CD4-positive, alpha-beta T cell treated with Interleukin-6 for 4 hours (primary cell): ENCODE results near the gene MAST2.
"Not testable (repeated sequence)": the region's sequence is repeated elsewhere in the genome, so short reads cannot be mapped to it uniquely, and the experiment has no call there.

Experiments
- DNase-seq: peaks from one replicate; pipeline ENCODE4 v3.0.0-alpha.2; 2020; ENCODE audit warnings: mixed read lengths

Gene MAST2

DNA sequence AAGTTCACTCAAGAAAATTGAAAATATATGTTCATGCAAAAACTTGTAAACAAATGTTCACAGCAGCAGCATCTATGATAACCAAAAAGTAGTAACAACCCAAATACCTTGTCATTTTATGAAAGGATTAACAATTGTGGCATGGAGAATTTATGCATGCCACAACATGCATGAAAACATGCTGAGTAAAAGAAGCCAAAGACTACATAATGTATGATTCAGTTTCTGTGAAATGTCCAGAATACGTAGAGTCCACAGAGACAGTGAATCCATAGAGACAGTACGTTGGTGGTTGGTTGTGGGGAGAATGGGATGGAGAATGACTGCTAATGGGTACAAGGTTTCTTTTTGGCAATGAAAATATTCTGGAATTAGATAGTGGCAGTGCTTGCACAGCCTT lies 148.7 kb downstream of the MAST2 start:
- no peak for DNase-seq

DNA sequence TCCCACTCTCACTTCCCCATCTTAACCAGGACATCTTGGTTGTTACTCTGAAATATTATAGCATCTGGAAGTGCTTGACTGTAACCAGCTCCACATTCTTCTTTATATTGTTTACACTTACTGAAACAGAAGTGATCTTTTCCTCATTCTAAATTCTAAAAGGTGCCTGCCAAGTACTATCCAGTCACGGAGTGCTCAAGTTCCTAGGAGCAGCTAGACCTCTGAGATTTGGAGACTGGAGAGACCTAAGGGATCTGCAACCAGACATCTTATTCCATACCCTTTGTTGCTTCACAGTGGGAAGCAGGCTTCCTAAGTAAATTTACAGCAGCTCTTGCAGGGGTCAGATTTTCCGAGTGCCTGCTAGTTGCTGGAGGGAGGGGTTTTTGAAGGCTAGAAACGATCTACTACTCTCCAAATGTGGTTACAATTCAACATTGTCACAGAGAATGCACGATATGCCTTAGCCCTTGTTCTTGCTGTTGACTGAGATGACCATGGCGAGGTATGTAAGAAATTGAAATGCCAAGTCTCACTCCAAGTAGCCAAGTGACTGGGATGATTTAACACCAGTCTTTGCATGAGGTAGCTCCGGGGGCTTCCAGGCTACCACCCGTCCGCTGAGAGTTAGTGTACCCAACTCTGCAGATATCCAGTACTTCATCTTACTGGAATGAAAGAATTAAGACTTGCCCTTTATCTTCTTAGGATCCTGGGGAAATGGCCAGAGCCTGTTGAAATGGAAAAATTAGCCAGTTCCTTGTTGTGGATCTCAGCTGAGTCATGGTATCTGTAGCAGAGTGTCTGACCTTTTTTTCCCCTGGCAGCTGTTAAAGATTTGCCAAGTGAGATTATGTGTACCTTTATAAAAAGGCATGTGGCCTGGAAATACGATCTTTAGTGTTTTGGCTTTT lies 150.8 kb downstream of the MAST2 start:
- DNase-seq: no peak

DNA sequence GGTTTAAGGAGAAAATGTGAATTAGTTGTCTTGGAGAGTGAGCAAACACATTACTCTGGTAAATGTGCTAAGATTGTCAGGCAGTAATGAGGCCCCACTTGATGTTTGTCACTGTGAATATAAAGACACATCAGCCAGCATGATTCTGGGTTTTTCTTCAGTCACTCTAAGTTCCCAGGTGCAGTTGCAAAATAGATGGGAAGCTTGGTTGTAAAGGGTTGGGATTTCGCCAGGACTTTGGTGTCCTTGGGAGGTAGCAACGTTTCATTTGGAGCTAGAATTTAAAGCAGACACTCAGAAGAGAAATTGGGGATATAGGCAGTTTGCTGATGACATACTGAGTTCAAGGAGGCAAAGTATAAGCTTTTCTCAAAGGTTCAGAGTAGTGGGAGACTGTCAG lies 154.3 kb downstream of the MAST2 start:
- no peak for DNase-seq

DNA sequence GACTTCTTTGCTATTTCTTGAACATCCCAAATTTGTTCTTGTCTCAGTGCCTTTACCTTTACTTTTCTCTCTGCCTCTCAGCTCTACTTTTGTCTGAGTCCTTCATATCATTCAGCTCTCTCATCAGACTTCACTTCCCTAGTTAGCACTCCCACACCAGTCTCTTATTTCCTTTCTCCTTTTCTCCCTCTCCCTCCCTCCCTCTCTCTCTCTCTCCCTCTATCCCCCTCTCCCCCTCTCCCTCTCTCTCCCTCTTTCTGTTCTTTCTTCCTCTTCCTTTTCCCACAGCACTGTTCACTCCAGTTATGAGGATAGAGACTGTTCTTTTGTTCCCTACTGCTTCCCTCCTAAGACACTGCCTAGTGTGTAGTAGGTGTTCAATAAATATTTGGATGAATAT lies 154.9 kb downstream of the MAST2 start:
- DNase-seq: no peak

DNA sequence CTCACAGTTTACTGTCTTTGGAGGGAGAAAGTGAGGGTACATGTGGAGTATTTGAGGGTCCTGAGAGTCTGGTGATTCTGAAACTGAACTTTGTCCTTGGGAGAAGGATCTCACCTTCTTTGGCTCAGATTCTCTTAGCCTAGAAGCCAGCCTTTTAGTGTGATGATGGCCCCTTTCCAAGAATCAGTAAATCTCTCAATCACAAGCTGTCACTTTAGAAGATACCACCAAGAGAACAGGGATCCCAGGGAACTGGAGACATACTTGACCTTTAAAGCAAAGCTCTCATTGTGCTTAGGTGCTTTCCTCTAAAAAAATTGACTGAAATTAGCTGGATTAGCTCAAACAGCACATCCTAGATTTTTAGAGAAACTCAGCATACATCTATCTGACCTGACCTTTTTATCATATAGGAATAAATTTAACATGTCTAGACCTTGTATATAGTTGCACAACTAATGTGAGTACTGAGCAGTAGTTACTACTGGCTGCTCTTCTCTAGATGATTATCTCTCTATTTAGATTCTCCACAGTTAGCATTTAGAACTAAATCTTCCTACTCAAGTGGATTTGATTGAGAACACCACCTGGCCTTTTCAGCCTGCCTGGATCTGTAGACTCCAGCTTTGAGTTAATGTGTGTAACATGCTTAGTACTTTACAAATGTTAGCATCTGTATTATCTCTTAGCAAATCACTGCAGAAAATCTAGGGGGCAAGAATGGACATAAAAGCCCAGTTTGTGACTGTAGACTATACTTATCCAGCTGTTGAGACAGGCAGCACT lies 157.7 kb downstream of the MAST2 start:
- no peak for DNase-seq

DNA sequence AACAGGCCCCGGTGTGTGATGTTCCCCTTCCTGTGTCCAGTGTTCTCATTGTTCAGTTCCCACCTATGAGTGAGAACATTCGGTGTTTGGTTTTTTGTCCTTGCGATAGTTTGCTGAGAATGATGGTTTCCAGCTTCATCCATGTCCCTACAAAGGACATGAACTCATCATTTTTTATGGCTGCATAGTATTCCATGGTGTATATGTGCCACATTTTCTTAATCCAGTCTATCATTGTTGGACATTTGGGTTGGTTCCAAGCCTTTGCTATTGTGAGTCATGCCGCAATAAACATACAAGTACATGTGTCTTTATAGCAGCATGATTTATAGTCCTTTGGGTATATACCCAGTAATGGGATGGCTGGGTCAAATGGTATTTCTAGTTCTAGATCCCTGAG lies 158.5 kb downstream of the MAST2 start:
- not testable (repeated sequence) for DNase-seq

DNA sequence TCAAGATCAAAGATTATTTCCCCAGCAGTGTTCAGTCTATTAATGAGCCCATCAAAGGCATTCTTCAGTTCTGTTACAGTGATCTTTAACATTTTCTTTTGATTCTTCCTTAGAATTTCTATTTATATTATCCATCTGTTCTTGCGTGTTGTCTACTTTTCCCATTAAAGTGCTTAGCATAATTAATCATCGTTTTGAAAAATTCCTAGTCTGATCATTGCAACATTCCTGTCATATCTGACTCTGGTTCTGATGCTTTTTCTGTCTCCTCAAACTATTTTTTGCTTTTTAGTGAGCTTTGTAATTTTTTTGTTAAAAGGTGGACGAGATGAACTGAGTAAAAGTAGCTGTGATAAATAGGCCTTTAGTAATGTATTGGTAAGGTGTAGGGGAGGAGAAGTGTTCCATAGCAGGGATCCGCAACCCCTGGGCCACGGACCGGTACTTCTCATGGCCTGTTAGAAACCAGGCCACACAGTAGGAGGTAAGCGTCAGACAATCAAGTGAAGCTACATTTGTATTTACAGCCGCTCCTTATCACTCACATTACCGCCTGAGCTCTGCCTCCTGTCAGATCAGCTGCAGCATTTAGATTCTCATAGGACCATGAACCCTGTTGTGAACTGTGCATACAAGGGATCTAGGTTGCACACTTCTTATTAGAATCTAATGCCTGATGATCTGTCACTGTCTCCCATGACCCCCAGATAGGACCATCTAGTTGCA lies 165.7 kb downstream of the MAST2 start:
- no peak for DNase-seq

DNA sequence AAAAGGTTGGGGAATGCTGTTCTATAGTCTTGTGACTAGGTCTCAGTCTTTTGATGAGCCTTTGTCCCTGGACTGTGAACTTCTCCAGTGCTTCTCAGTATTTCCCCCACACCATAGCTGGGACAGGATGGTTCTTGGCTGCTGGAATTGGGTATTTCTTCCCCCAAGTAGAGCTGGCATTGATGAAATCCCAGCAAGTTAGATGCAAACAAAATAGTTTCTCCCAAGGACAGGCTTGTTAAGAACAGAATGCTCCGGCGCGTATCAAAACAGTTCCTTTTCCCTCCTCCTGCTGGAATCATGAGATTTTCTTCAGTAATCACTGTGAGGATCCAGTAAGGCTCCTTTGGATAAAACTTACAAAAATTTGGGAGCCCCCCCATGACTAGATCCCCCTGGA lies 166.5 kb downstream of the MAST2 start:
- DNase-seq: no peak

DNA sequence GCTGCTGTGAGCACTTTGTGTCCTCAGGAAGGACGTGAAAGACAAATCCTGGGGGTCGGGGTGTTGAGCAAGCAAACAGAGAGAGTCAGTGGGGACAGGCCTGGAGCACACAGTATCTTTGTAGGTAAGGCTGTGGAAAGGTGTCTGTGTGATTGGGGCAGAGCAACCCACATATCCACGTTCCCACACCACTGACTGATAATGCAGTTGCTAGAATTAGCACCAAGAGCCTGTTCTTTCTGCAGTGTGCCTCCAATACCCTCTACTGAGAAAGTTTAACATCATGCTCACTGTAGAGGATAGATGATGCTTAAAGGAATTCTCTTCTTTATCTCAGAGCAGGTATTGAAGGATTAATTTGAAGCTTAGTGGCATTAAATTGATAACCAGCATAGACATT lies 167.9 kb downstream of the MAST2 start:
- no peak for DNase-seq

DNA sequence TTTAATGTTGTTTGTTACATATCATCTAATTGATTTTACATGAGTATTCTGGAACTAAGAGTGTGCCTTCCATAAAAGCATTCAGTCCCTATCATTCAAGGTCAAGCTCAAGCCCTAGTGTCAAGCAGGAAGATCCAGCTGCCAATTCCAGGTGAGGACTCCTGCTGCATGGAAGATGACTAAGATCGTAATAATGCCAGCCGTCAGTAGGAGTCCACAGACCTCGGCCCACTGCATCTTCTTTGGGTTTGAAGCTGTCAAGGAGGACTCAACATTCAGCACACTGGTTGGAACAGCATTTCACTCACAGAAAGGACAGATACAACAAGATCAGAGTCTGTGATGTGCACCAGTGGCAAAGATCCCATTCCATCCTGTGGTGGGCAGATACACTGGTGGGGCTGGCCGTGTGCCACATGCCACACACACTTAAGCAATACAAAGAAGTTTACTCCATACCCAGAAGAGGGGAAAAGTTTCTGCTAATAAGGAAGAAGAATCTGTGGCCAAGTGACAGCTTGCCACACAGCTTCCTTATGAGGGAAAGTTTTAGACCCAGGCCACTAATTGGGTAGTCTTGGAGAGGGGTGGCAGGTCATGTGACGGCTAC lies 168.6 kb downstream of the MAST2 start:
- no peak for DNase-seq

DNA sequence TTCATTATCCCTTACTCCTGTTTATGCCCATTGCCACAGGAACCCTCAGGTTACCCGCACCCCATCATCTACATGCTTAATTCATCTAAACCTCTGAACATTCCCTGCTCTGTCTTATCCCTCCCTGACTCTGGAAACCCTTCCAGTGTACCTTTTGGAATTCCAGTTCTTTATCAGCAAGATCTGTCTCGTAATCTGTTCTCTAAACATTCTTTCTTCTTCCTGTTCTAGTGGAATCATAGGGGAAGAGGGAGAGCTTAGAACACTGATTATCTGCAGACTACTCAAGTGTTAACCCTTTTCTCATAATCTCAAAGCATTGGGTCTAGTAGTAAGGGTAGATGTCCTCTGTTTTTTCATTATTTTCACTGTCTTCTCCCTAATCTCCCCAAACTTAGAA lies 169.2 kb downstream of the MAST2 start:
- no peak for DNase-seq

DNA sequence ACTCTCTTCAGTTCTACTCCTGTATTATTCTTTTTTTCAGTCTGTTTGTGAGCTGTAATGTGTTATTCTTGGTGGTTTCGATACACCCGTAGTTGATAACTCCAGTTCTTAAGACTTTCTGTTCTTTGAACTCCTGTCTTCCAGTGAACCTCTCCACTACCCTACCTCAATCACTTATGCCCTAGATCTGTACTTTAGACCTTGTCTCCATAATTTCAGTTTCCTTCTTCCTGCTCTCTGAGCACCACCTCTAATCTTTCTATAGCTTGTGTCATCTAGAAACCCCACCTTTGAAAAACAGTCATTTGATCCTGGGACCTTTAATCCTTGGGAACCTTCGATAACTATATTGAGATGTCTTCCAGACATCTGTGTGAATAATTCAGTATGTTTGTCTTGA lies 169.7 kb downstream of the MAST2 start:
- DNase-seq: no peak

DNA sequence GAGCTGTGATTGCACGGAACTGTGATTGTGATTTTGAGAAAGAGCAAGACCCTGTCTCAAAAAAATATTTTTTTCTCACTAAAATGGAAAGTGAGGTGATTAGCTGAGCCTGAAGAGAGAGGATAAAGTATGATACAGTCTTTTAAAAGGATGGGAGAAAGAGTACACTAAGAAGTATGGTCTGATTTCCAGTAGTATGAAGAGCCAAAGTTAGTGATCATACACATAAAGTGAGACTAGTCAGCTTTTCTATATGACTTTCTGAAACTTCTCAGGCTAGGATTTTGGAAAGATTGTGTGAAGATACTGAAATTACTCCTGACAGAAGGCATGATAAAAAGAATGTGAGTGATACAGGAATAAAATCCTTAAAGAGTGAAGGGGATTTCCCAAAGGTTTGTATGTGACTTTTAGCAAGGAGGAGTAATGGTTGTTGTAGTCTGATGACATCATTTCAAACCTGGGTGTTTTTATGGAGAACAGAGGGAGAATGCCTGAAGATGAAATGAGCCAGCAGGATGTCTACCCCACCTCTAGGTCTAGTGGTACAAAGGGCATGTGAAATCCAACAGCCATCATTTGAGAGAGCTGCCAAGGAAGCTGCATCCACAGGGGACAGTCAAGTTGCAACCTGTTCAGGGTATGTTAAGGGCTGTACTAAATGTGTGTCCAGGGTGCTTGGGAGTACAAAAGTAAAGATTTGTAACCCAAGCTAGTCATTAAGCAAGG lies 171.3 kb downstream of the MAST2 start:
- DNase-seq: no peak

DNA sequence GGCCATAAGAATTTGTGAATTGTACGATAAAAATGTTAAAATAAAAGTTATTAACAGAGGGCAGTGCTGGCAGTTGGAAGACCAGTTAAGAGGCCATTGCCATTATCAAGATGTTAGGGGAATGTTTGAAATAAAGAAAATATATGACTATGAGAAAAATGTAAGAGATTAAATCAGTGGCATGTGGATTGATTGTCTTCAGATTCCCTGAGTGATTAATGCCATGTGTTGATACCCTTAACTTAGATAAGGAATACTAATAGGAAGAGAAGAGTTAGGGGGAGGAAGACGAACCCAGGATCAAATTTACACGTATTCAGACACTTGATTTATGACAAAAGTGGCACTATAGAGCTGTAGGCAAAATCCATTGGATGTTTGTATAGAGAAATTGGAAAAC lies 173.2 kb downstream of the MAST2 start:
- no peak for DNase-seq

DNA sequence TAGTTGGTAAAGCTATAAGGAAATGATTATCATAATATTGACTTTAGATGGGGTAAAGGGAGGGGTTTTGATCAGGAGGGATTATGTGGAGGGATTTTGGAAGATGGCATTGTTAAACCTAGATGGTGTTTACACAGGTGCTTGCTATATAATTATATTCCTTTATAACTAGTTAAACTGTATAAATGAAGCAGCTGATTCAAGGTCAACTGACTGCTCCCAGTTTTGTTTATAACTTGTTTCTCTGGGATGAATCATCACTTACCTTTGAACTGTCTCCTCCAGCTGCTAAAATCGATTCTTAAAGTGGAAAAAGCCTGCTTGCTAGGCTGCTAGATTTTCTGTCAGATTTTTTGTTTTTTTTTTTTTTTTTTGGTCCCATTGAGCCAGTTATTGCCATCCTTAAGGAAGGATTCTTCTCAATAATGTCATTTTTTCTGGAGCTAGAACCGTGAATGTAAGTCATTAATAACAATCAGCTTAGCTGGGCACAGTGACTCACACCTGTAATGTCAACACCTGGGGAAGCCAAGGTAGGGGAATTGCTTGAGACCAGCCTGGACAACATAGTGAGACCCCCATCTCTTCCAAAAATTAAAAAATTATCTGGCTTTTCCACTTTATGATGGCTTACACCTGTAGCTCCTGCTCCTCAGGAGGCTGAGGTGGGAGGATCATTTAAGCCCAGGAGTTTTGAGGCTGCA lies 175.8 kb downstream of the MAST2 start:
- no peak for DNase-seq

DNA sequence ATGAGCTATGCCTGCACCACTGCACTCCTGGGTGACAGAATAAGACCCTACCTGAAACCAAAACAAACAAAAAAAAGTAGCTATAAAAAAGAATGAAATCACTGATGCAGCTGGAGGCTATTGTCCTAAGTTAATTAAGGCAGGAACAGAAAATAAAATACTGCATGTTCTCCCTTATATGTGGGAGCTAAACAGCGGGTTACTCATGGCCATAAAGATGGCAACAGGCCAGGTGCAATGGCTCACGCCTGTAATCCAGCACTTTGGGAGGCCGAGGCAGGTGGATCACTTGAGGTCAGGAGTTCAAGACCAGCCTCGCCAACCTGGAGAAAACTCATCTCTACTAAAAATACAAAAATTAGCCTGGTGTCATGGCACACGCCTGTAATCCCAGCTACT lies 176.4 kb downstream of the MAST2 start:
- no peak for DNase-seq

DNA sequence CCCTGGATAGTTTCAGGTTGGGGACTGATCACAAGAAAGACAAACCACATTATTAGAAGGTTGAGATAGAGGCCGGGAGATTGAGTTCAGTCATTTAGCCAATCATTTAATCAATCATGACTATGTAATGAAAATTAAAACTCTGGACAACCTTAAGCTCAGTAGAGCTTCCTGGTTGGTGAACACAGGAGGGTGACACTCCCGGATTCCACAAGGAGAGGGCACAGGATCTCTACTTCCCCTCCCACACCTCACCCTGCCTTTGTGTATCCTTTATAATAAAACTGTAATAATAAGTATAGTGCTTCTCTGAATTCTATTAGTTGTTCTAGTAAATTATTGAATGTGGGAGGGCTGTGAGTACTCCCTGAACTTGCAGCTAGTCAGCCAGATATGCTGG lies 178.9 kb downstream of the MAST2 start:
- DNase-seq: no peak

DNA sequence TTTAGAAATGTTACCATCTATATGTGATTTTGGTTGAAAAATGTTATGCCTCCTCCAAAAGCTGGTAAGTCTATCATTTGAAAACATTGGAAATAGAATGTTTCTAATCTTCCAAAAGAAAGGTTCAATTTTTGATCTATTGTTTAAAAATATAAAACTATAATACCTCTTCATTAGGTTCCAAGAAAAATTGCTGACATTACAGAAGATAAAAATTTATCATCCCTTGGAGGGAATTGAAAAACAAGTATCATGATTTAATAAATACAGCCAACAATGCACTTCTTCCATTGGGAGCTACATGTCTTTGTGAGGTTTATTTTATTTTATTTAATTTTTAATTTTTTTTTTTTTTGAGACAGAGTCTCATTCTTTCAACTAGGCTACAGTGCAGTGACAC lies 180.6 kb downstream of the MAST2 start:
- DNase-seq: no peak

DNA sequence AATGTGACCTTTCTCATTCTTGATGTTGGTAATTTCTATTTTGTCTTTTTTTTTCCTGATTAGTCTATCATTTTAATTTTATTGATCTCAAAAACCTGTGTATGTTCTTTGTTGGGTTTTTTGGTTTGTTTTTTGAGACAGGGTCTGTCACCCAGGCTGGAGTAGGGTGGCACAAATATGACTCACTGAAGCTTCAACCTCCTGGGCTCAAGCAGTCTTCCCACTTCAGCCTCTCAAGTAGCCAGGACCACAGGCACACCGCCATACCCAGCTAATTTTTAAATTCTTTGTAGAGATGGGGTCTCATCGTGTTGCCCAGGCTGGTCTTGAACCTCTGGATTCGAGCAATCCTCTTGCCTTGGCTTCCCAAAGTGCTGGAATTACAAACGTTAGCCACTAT lies 183.8 kb downstream of the MAST2 start:
- no peak for DNase-seq

DNA sequence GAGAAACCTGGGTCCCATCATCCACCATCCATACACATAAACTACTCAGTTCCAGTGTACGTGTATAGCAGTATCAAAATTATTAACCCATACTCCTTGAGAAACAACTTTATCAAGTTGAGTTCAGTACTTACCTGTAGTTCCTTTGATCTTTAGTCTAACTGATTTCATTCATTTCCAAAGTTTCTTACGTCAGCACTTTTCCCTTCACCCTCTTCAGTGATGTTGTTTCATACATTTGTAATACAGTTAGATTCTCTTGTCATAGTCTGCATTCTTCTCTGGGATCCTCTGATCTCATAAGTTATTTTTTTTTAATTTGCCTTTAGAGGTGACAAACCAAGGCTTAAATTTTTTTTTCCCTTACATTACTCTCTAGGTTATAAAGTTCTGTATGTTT lies 185.8 kb downstream of the MAST2 start:
- DNase-seq: no peak

DNA sequence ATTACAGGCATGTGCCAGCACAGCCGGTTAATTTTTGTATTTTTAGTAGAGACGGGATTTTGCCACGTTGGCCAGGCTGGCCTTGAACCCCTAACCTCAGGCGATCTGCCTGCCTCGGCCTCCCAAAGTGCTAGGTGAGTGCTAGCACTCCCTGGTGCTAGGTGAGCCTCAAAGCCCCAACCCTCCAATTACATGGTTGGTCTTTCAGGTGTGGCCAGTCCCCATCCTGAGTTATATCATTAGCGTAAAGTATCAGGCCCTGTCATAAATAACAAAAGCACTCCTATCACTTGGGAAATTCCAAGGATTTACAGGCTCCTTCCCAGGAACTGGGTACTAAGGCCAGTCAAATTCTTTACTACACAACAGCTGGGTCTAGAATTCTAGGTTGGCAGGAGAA lies 191.0 kb downstream of the MAST2 start:
- DNase-seq: no peak

DNA sequence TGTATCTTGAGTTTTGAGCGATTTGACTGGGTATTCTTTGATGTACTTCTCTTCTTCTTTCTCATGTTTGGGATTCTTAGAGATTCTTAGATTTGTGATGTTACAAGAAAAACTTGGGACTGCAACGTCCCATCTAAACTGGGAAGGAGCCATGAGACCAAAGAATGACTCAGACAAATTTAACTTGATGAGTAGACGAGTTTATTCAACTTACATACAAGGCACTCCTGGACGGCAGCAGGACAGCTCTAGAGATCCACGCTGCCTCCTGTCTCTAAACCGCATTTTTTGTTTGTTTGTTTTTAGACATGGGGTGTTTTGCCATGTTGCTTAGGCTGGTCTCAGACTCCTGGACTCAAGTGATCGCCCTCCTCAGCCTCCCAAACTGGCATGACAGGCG lies 191.9 kb downstream of the MAST2 start:
- no peak for DNase-seq
